ENCODE measurements around the gene H6PD.

Gene H6PD

DNA sequence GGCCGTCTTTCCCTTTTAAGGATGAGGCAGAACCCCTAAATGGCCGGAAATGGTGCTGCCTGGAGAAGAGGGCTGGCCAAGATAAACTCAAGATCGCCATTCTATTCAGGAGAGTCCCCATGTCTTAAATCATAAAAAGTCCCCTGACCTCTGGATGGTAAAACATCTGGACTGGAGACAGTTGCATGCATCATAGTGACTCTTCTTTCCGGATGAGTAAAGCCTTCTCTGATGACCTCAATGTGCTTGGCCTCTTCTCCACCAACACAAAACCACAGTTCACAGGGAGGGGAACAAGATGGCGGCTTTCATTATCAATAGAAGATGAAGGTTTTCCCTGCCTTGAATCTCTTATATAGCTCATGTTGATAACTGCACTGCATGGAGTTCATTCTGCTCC, 27.5 kb upstream of the H6PD start:
- no peak for DNase-seq

- no peak for DNase-seq
Observed at GRCh38 chr1:9207715-9208114, 26.9 kb upstream of the H6PD start.

DNA sequence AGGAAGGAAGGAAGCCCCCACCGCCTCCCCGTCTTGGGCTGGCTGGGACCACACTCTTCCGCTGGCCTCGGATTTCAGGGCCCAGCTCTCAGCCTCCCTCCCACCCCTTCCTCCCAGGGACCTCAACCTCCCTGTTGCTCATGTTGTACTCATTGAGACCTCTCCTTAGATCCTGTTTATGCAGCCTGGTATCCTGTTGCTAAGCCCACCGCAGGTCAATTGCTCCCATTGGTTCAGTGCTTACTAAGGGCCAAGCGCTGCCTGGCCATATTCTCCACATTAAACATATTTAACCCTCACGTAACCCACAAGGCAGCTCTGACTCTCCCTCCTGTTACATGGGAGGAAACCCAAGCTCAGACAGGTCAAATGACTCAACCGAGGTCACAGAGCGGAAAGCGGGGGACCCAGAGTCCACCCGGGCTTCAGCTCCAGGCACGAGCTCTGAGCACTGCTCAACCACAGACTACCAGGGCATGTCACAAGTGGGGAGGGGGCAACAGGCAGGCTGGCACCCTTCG, 23.2 kb upstream of the H6PD start:
- no peak for DNase-seq

- no peak for DNase-seq
Observed at GRCh38 chr1:9212735-9213134, 21.8 kb upstream of the H6PD start.

GRCh38 chr1:9213956-9214355, 20.6 kb upstream of the H6PD start:
- DNase-seq: no peak

GRCh38 chr1:9218917-9219316, 15.7 kb upstream of the H6PD start:
- DNase-seq: no peak

DNA sequence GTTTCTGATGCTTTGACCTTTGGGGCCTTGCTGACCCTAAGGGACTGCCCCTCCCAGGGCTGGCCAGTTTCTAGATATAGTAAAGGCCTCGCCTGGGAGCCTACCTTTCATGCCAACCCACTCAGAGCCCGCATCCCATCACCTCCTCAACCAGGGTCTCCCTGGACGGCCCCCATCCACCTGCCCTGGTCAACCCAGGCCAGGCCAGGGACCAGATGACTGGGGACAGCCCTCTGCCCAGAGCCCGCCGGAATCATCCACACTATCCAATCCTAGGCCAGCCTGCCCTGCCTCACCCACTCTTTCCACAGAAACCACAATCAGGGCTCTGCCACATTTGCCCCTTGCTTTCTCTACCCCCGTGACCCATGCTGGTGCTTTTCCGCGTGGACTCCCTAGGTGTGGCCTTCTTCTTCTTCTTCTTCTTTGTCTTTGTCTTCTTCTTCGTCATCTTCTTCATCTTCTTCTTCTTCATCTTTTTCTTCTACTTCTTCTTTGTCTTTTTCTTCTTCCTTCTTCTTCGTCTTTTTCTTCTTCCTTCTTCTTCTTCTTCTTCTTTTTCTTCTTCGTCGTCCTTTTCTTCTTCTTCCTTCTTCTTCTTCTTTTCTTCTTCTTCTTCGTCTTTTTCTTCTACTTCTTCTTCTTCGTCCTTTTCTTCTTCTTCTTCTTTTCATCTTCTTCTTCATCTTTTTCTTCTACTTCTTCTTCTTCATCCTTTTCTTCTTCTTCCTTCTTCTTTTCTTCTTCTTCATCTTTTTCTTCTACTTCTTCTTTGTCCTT, 11.5 kb upstream of the H6PD start:
- DNase-seq: no peak

- DNase-seq: no peak
Observed at GRCh38 chr1:9224664-9225410, 9.7 kb upstream of the H6PD start.

DNA sequence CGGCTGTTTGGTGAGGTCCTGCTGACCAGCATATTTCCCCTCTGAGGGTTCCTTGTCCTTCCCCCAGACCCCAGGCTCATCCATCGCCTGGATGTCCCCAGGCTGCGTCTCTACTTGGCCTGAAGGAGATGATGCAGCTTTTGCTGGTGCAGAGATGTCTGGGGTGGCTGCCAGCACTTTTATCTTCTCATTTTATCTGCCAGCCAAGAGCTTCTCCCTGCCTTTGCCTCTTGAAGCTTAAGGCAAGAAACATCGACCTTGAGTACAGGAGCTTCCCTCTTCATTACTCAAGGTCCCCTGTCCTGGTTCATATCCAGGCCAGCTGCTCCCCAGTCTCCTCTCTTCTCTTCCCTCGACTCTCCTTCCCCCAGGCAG, 9.2 kb upstream of the H6PD start:
- DNase-seq: no peak

DNA sequence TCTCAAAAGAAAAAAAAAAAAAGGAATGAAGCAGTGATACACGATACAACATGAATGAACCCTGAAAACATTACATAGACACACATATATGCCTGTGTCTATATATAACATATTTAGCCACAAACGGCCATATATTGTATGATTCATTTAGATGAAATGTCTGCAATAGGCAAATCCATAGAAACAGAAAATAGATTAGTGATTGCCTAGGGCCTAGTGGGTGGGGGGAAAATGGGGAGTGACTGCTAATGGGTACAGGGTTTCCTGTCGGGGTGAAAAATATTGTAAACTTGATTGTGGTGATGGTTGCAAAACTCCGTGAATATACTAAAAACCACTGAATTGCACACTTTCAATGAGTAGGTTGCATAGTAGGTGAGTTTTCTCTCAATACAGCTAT, 6.0 kb upstream of the H6PD start:
- DNase-seq: no peak

- DNase-seq: no peak
Observed at GRCh38 chr1:9229549-9229948, 5.0 kb upstream of the H6PD start.

DNA sequence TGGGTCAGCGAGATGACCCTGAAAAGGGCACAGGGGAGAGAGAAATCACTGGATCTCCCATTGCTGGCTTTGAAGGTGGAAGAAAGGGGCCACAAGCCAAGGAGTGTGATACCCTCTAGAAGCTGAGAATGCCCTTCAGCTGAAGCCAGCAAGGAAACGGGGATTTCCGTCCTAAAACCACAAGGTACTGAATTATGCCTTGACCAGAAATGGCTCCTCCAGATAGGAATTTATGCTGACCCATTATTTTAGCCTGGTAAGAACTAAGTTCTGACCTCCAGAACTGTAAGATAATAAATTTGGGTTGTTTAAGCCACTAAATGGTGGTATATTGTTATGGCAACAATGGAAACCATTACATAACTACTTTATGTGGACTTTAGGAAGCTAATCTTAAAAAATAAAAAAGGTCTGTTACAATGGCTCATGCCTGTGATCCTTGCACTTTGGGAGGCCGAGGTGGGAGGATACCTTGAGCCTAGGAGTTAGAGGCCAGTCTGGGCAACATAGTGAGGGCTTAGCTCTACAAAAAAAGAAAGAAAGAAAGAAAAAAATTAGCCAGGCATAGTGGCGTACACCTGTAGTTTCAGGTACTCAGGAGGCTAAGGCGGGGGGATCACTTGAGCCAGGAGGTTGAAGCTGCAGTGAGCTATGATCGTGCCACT, 3.6 kb upstream of the H6PD start:
- DNase-seq: no peak

DNA sequence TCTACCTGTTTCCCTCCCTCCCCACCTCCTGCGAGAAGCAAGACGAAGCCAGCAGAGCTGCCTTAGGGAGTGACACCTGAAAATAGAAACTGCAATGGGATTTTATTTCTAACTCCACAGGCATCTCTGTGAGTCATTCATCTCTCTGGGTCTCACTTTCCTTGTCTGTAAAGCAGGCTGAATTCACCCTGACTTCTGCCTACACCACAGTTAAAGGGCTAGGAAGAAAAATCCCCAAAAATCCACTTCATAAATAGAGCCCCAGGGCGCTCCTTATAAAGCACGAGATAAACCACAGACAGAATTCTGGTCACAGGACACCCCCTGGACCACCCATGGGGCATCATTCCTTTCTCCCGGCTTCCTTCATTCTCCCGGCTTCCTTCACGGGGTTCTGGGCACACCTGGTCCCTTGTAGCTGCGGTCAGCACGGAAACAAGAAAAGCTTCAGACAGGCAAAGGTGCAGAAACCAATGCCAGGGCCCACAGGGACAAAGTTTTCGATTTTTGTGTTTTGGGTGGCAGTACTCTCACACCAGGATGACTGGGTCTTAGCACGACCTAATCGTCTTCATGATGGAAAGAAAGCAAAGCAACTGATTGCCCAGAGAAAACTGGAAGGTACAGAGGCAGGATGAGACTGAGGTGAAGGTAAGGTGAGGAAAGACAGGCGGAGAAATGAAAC, 2.8 kb upstream of the H6PD start:
- DNase-seq: no peak

- no peak for DNase-seq
Observed at GRCh38 chr1:9233241-9233941, 1.2 kb upstream of the H6PD start.

- DNase-seq: no peak
Observed at GRCh38 chr1:9233942-9234222, 692 bp upstream of the H6PD start.

DNA sequence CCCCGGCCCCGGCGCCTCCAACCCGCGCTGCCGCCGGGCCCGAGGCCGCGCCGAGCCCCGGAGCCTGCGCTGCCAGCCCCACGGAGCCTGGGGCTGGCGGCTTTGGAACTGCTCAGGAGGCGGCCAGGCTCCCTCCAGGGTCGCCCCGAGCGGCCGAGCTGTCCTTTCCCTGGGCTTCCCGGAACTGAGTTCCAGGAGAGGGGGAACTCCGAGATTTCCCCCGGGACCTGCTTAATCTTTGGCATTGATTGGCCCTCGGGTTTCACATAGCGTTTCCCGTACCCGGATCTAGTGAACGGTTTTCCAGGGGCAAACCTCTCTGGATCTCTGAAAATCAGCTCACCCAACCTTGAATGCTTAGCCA, 504 bp downstream of the H6PD start:
- no peak for DNase-seq

DNA sequence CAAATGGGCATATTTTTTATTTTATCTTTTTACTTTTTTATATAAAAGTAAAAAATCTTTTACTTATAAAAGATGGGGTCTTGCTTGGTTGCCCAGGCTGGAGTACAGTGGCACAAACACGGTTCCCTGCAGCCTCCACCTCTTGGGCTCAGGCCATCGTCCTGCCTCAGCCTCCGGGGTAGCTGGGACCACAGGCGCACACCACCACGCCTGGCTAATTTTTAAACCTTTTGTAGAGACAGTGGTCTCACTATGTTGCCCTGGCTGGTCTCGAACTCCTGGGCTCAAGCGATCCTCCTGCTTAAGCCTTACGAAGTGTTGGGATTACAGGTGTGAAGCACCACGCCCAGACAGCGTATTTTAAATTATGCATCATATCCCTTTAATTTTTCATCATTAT, 986 bp downstream of the H6PD start:
- no peak for DNase-seq

GRCh38 chr1:9238134-9238533, 3.6 kb downstream of the H6PD start:
- no peak for DNase-seq

GRCh38 chr1:9238550-9238949, 4.0 kb downstream of the H6PD start:
- no peak for DNase-seq

DNA sequence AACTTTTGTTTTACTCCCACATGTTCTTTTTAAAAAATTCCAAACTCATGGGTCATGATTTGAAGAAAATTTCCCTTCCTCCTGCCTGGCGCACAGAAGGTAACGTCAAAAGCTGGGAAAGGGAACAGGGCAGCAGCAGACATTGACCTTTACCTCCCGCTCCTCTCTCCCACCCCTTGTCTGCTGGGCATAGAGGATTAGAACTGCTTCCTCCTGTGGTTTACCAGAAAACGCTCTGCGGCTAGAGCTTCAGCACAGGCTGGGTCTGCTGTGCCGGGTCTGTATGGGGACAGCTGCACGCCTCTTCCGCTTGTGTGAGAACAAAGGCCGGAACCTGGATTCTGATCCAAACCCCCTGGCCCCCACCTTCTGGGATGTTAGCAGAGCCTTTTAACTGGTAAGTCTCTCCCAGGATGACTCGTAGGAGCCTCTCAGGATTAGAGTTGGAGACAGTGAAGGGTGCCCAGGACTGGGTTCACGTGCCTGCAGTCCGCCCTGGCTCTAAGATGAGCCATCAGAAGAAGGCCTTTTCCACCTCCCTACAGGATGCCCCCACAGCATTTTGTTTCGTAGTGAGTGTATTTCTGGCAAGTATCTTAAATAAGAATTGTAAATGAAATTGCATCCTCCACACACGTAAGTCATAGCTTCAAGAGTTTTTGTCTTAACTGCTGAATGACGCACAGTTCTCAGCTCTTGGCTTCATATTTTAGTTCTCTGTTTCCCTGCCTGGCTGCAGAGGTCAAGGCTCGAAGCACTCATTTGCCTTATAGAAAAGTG, 5.2 kb downstream of the H6PD start:
- DNase-seq: peak; percentile 73

- DNase-seq: no peak
Observed at GRCh38 chr1:9240914-9241820, 6.6 kb downstream of the H6PD start.

All from stimulated activated CD8-positive, alpha-beta memory T cell treated with anti-CD3 and anti-CD28 coated beads, Interleukin-4, amount 100 ng/mL, for 48 hours (primary cell).